HepG2 (cell line): ENCODE measurements around the gene PRSS53. TPM values are rescaled to one million over a fixed set of nuclear protein-coding genes. Genes with fewer than 3 reads are reported as not detected.

Source experiments
- ATAC-seq: fragments of 200-7000 bp; cut with Tn5 transposase; 3 replicates; pipeline ENCODE4 v1.9.1; 2020; ENCODE audit warnings: mild to moderate bottlenecking, moderate library complexity
- BruUV-seq: library from RNA; stranded (reverse); fragments of 400-500 nt; replicated peaks from 2 replicates; lab custom pipeline; 2021; lab: Mats Ljungman, UMichigan
- CTCF ChIA-PET: fragments of 300-600 bp; formaldehyde crosslinking; extraction: SDS; loops from one replicate; lab custom pipeline; 2021; ENCODE audit warnings: low total read pairs, inconsistent platforms, low intra/inter-chr PET ratio; lab: Yijun Ruan, JAX
- POLR2A ChIA-PET: fragments of 350-600 bp; sonication (Branson Sonifier 250); formaldehyde crosslinking; loops from one replicate; lab custom pipeline; 2020; ENCODE audit warnings: antibody characterized with exemption, inconsistent platforms; lab: Yijun Ruan, JAX
- DNase-seq: peaks from one replicate; pipeline ENCODE4 v3.0.0-alpha.2; 2015; ENCODE audit warnings: low spot score
- FAIRE-seq: peaks from 3 replicates; lab custom pipeline; 2011; peaks lifted over from hg19 to GRCh38; lab: Jason Lieb, UNC
- H2AFZ ChIP-seq: one replicate; pipeline ENCODE4 v1.6.1; 2011; ENCODE audit warnings: low read length, inconsistent platforms
- H3K27ac ChIP-seq: fragments of 300-600 bp; 3 replicates; pipeline ENCODE4 v1.8.0; 2011; ENCODE audit warnings: mixed run types, mild to moderate bottlenecking, mixed read lengths, low read length, inconsistent platforms; ENCODE audit not compliant: insufficient read depth; ENCODE audit errors: extremely low read length
- H3K27me3 ChIP-seq, 2 experiments: fragments of 200-600 bp in 1 of 2; 2 replicates in 1 of 2; 3 replicates in 1 of 2; pipeline versions ENCODE4 v1.6.0 to v1.8.0; 2011; ENCODE audit warnings: low read length in 2 of 2, mild to moderate bottlenecking in 2 of 2, moderate library complexity in 2 of 2, inconsistent platforms in 1 of 2; ENCODE audit not compliant: insufficient read depth in 2 of 2, control insufficient read depth in 1 of 2
- H3K36me3 ChIP-seq, 2 experiments: fragments of 200-600 bp in 1 of 2; replicated peaks in 1 of 2; 2 replicates in 1 of 2; 3 replicates in 1 of 2; pipeline versions ENCODE4 v1.5.1 to v1.8.0; 2011; ENCODE audit warnings: low read length in 2 of 2, inconsistent platforms in 1 of 2; ENCODE audit not compliant: insufficient read depth in 2 of 2, control insufficient read depth in 1 of 2
- H3K4me1 ChIP-seq: 2 replicates; pipeline ENCODE4 v1.5.1; 2012; ENCODE audit warnings: low read length, inconsistent platforms; ENCODE audit not compliant: insufficient read depth
- H3K4me2 ChIP-seq: 2 replicates; pipeline ENCODE4 v1.6.0; 2011; ENCODE audit warnings: low read depth, low read length, inconsistent platforms
- H3K4me3 ChIP-seq, 3 experiments: fragments of 200-600 bp in 1 of 3; sonication (generic), shearing (Covaris generic) in 1 of 3; replicated peaks in 1 of 3; 2 replicates each; pipeline ENCODE4 v1.5.1; 2011 to 2016; ENCODE audit warnings: low read length in 3 of 3, inconsistent platforms in 2 of 3, low read depth in 2 of 3, mild to moderate bottlenecking in 2 of 3, control low read depth in 1 of 3, mixed read lengths in 1 of 3; ENCODE audit not compliant: insufficient read depth in 1 of 3
- H3K79me2 ChIP-seq: one replicate; pipeline ENCODE4 v1.6.1; 2011; ENCODE audit warnings: low read length, inconsistent platforms; ENCODE audit not compliant: insufficient read depth
- H3K9ac ChIP-seq: 2 replicates; pipeline ENCODE4 v1.6.0; 2011; ENCODE audit warnings: mild to moderate bottlenecking, low read depth, low read length, inconsistent platforms; ENCODE audit not compliant: insufficient read depth
- H3K9me3 ChIP-seq: 2 replicates; pipeline ENCODE4 v1.5.1; 2012; ENCODE audit warnings: mild to moderate bottlenecking, low read length
- H4K20me1 ChIP-seq: 2 replicates; pipeline ENCODE4 v1.6.0; 2011; ENCODE audit warnings: inconsistent platforms, mild to moderate bottlenecking, low read length, moderate library complexity; ENCODE audit not compliant: insufficient read depth
- BHLHE40 ChIP-seq: IDR thresholded peaks from 2 replicates; pipeline ENCODE4 v1.6.1; 2011; ENCODE audit warnings: low read length, improper control_type of control experiment
- CHCHD3 ChIP-seq: sonication (generic); formaldehyde crosslinking; IDR thresholded peaks from 2 replicates; pipeline ENCODE4 v1.8.0; 2022; ENCODE audit warnings: mild to moderate bottlenecking, missing genetic modification reagents, moderate library complexity
- EHMT2 ChIP-seq: fragments of 200-600 bp; sonication (generic); IDR thresholded peaks from 2 replicates; pipeline ENCODE4 v1.7.0; 2017; ENCODE audit warnings: antibody characterized with exemption, low read depth, low read length, borderline replicate concordance
- MLLT10 ChIP-seq: sonication (generic); formaldehyde crosslinking; IDR thresholded peaks from 2 replicates; pipeline ENCODE4 v1.4.0; 2020; ENCODE audit warnings: missing genetic modification reagents
- MXD1 ChIP-seq: sonication (generic); formaldehyde crosslinking; IDR thresholded peaks from 2 replicates; pipeline ENCODE4 v1.4.0; 2020; ENCODE audit warnings: mild to moderate bottlenecking, missing genetic modification reagents
- PAF1 ChIP-seq: IDR thresholded peaks from 2 replicates; pipeline ENCODE4 v1.6.1; 2016; ENCODE audit warnings: missing genetic modification reagents, missing compliant biosample characterization
- POLR2A ChIP-seq, 2 experiments: IDR thresholded peaks; 2 replicates each; pipeline ENCODE4 v1.6.1; 2011; ENCODE audit warnings: low read depth in 2 of 2, low read length in 2 of 2, mild to moderate bottlenecking in 1 of 2, moderate library complexity in 1 of 2; ENCODE audit not compliant: insufficient read depth in 1 of 2
- POLR2G ChIP-seq: fragments of 200-400 bp; formaldehyde crosslinking; IDR thresholded peaks from 2 replicates; pipeline ENCODE4 v1.6.1; 2018; ENCODE audit warnings: mild to moderate bottlenecking, low read depth, low read length, moderate library complexity
- RBFOX2 ChIP-seq: fragments of 200-400 bp; formaldehyde crosslinking; IDR thresholded peaks from 2 replicates; pipeline ENCODE4 v1.6.1; 2017; ENCODE audit warnings: low read depth, mild to moderate bottlenecking, low read length
- SMC3 ChIP-seq: IDR thresholded peaks from 2 replicates; pipeline ENCODE4 v1.6.1; 2011; ENCODE audit warnings: low read length, improper control_type of control experiment
- SUZ12 ChIP-seq: fragments of 150-350 bp; IDR thresholded peaks from 2 replicates; pipeline ENCODE4 v1.6.1; 2014; ENCODE audit warnings: low read depth, low read length
- TGIF2 ChIP-seq: IDR thresholded peaks from 2 replicates; pipeline ENCODE4 v1.6.1; 2016; ENCODE audit warnings: control low read depth, missing compliant biosample characterization
- ZBTB8A ChIP-seq: sonication (generic); formaldehyde crosslinking; IDR thresholded peaks from 2 replicates; pipeline ENCODE4 v1.4.0; 2020; ENCODE audit warnings: mild to moderate bottlenecking, low read depth, missing genetic modification reagents, borderline replicate concordance
- ZNF138 ChIP-seq: sonication (generic); formaldehyde crosslinking; IDR thresholded peaks from 2 replicates; pipeline ENCODE4 v1.5.0; 2020; ENCODE audit warnings: mild to moderate bottlenecking, low read depth, missing genetic modification reagents
- WGBS: methylation state at CpG from one replicate; pipeline ENCODE4 v1.1.6; 2017; ENCODE audit warnings: low lambda C conversion rate; 5-methylcytosine and 5-hydroxymethylcytosine counted together
- in situ Hi-C: cut with HindIII; loops from 2 replicates; pipeline ENCODE4 v1.10.0; 2017; ENCODE audit warnings: low pct_unique_long_range_greater_than_20kb; ENCODE audit not compliant: extremely low pct_ligation_motif_present
- intact Hi-C: fragments of 100-400 bp; cut with micrococcal nuclease; formaldehyde crosslinking; loops from one replicate; pipeline ENCODE4 v1.10.0; 2022; ENCODE audit not compliant: unreplicated experiment
- polyA plus RNA-seq, 8 experiments: library from polyadenylated mRNA; depleted of rRNA in 3 of 8; stranded (reverse) in 7 of 8; unstranded in 1 of 8; fragments of >200 nt; fragmentation: Illumina TruSeq in 4 of 8; extraction: Trizol in 4 of 8; gene quantifications; 2 replicates each; pipeline versions ENCODE4 v1.2.1 to v1.2.3, GENCODE V29; 2011 to 2016; ENCODE audit warnings: low read depth in 4 of 8, missing spikeins in 1 of 8, mixed read lengths in 1 of 8; ENCODE audit not compliant: insufficient read depth in 1 of 8
- total RNA-seq, 5 experiments: library from RNA; depleted of rRNA; stranded (reverse); fragments of >200 nt; fragmentation: Illumina TruSeq; extraction: Trizol; gene quantifications; 2 replicates each; pipeline ENCODE4 v1.2.3, GENCODE V29; 2016; ENCODE audit warnings: low read depth in 1 of 5

Gene PRSS53
- total and polyA plus RNA-seq, 2 of the 13 experiments (the other 11 are each of a cell fraction or from before 2014, with no cell fraction given) = 2.2 to 7.4 TPM

- ATAC-seq = no peak
- peaks cover 6% of the 10 kb centered on the region for H3K79me2 ChIP-seq
- no peaks in the 10 kb centered on the region for H3K4me1 ChIP-seq
- H4K20me1 ChIP-seq = no peaks in the 10 kb centered on the region
- peaks cover 30 to 53% of the 10 kb centered on the region in 2 experiments for H3K36me3 ChIP-seq
- no TSS peak for BruUV-seq
- no peak for DNase-seq
- no peak overlapping the region for H2AFZ ChIP-seq
- no peak overlapping the region for H3K4me2 ChIP-seq
- no peak overlapping the region for H3K27ac ChIP-seq
- no peak for TF ChIP-seq ZNF138
- 0 out of 2 replicates have a peak, but pooled peaks have one; percentile 19 for TF ChIP-seq POLR2G
- peak; percentile 19; the same call in 1 of the 2 replicates for TF ChIP-seq PAF1 (CRISPR knock-in tag)
- 0 out of 2 replicates have a peak, but pooled peaks have one; percentile 0 for TF ChIP-seq SUZ12
- TF ChIP-seq POLR2A (IDR thresholded peaks at IDR 0.05; ENCODE audit: insufficient read depth in 1 of 2, low read depth in 2 of 2, low read length in 2 of 2) = peak; percentile 40 to 52; a peak in 3 of 4 replicates
- TF ChIP-seq EHMT2 = no peak
- TF ChIP-seq MLLT10 (CRISPR knock-in tag) = no peak
- 0 out of 2 replicates have a peak, but pooled peaks have one; percentile 37 for TF ChIP-seq CHCHD3 (CRISPR knock-in tag)
- CTCF ChIA-PET = no interaction called here
- WGBS = 92% methylated on average over 13 of the region's 13 CpGs
- H3K27me3 ChIP-seq = no peaks in the 10 kb centered on the region
- H3K9ac ChIP-seq = no peak overlapping the region
- in situ Hi-C loops = no loop called here
- no peak overlapping the region for H3K4me3 ChIP-seq
- H3K9me3 ChIP-seq = no peaks in the 10 kb centered on the region
- no peak for FAIRE-seq
- intact Hi-C loops = no loop called here
- POLR2A ChIA-PET = interaction anchor here (1.1 kb wide), 1 partner anchor 61 kb away, joined by 3 read pairs; no protein-coding TSS in a partner anchor
Observed at GRCh38 chr16:31080756-31081419, 7.9 kb downstream of the PRSS53 start.

DNA sequence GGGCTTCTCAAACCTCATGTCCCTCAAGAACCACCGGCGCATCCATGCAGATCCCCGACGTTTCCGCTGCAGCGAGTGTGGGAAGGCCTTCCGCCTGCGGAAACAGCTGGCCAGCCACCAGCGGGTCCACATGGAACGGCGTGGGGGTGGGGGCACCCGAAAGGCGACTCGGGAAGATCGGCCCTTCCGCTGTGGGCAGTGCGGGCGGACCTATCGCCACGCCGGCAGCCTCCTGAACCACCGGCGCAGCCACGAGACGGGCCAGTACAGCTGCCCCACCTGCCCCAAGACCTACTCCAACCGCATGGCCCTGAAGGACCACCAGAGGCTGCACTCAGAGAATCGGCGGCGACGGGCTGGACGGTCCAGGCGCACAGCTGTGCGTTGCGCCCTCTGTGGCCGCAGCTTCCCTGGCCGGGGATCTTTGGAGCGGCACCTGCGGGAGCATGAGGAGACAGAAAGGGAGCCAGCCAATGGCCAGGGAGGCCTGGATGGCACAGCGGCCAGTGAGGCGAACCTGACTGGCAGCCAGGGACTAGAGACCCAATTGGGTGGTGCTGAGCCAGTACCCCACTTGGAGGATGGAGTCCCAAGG is 8.6 kb downstream of the PRSS53 start:
- ATAC-seq (no peak), DNase-seq (no peak), FAIRE-seq (no peak)
- no peak overlapping the region for H2AFZ ChIP-seq
- ChIA-PET POLR2A (interaction anchor here (1.1 kb wide), 1 partner anchor 62 kb away, joined by 3 read pairs; no protein-coding TSS in a partner anchor), CTCF (no interaction called here)
- WGBS = 96% methylated on average over 37 of the region's 40 CpGs
- peaks cover 7% of the 10 kb centered on the region for H3K4me1 ChIP-seq
- H3K27me3 ChIP-seq = no peaks in the 10 kb centered on the region
- no peak overlapping the region for H3K27ac ChIP-seq
- H3K4me3 ChIP-seq = no peak overlapping the region
- intact Hi-C loops (no loop called here), in situ Hi-C loops (no loop called here)
- H3K79me2 ChIP-seq = peaks cover 12% of the 10 kb centered on the region
- BruUV-seq = no TSS peak
- peaks cover 30 to 53% of the 10 kb centered on the region in 2 experiments for H3K36me3 ChIP-seq
- H4K20me1 ChIP-seq = no peaks in the 10 kb centered on the region
- H3K9me3 ChIP-seq = no peaks in the 10 kb centered on the region
- no peak overlapping the region for H3K9ac ChIP-seq
- H3K4me2 ChIP-seq = no peak overlapping the region
- TF ChIP-seq SMC3 (no peak), ZNF138 (no peak), ZBTB8A (CRISPR knock-in tag) (no peak), TGIF2 (no peak), MXD1 (CRISPR knock-in tag) (0 out of 2 replicates have a peak, but pooled peaks have one; percentile 18), BHLHE40 (no peak), RBFOX2 (peak; percentile 82)
